Measurements from ENCODE around the gene SMCHD1. TPM values are rescaled to one million over a fixed set of nuclear protein-coding genes. Genes with fewer than 3 reads are reported as not detected.

SMCHD1 gene
- total and polyA plus RNA-seq, 2 donors (not counting 1 experiment from before 2014, with no cell fraction given), result 54.2 to 380 TPM

GRCh38 chr18:2707551-2708168 is 52.1 kb downstream of the SMCHD1 start:
- Histone ChIP-seq H4K20me1 (ENCODE audit: control insufficient read depth, insufficient read depth, low read length, poor library complexity, severe bottlenecking) (peaks cover 23% of the 10 kb centered on the region), H3K27me3 (replicated peaks in 1 of 4; ENCODE audit: control extremely low read depth in 1 of 4, control insufficient read depth in 3 of 4, insufficient read depth in 4 of 4, low read length in 3 of 4) (no peaks in the 10 kb centered on the region), H3K79me2 (ENCODE audit: control insufficient read depth, insufficient read depth, low read length) (peaks cover 47% of the 10 kb centered on the region), H3K4me3 (ENCODE audit: control extremely low read depth in 1 of 5, extremely low read depth in 1 of 5, insufficient read depth in 1 of 5, low read depth in 2 of 5, low read length in 4 of 5) (no peak overlapping the region), H3K4me1 (ENCODE audit: control insufficient read depth in 2 of 2, insufficient read depth in 2 of 2, low read length in 2 of 2) (peaks cover 0 to 3% of the 10 kb centered on the region in 2 donors), H3K36me3 (replicated peaks in 1 of 2; ENCODE audit: control extremely low read depth in 1 of 2, control insufficient read depth in 1 of 2, extremely low read depth in 1 of 2, insufficient read depth in 2 of 2, low read length in 1 of 2) (peaks cover 29 to 91% of the 10 kb centered on the region in 2 experiments), H3K9me3 (ENCODE audit: control extremely low read depth in 1 of 3, control insufficient read depth in 2 of 3, insufficient read depth in 1 of 3, low read length in 2 of 3) (no peaks in the 10 kb centered on the region), H3K9ac (ENCODE audit: low read length) (no peak overlapping the region), H3K4me2 (replicated peaks; ENCODE audit: low read depth, low read length, poor library complexity, severe bottlenecking) (no peak overlapping the region), H2AFZ (ENCODE audit: insufficient read depth, low read depth, low read length, poor library complexity, severe bottlenecking) (no peak overlapping the region), H3K27ac (ENCODE audit: low read length in 2 of 2) (no peak overlapping the region)
- peaks cover 7% of the 10 kb centered on the region for H3K4me1 Mint-ChIP-seq
- 80% methylated on average over 1 of the region's 2 CpGs for WGBS (ENCODE audit: insufficient coverage)
- H3K4me3 Mint-ChIP-seq, result no peak overlapping the region
- ChIA-PET POLR2A (interaction anchor here (0.6 kb wide), 1 partner anchor 152 kb away, joined by 5 read pairs; no protein-coding TSS in a partner anchor), CTCF (interaction anchor here (0.9 to 1.7 kb wide), 2 partner anchors 8 to 134 kb away, joined by 4 read pairs; no protein-coding TSS in a partner anchor)
- no peaks in the 10 kb centered on the region for H3K27me3 Mint-ChIP-seq
- intact Hi-C loops (cut with micrococcal nuclease), result loop anchor here (1.0 to 2.0 kb wide), 3 partner anchors 17 to 33 kb away; no protein-coding TSS in a partner anchor
- H3K27ac Mint-ChIP-seq, result no peak overlapping the region
- no peak for DNase-seq
- no peak for ATAC-seq (ENCODE audit: low read depth)
- no peaks in the 10 kb centered on the region for H3K9me3 Mint-ChIP-seq (ENCODE audit: insufficient read depth)
- no peak for TF ChIP-seq EZH2 (IDR thresholded peaks at IDR 0.05; ENCODE audit: borderline replicate concordance, insufficient read depth, low read depth, low read length, poor library complexity, severe bottlenecking)
- TF ChIP-seq, protein P1, sequence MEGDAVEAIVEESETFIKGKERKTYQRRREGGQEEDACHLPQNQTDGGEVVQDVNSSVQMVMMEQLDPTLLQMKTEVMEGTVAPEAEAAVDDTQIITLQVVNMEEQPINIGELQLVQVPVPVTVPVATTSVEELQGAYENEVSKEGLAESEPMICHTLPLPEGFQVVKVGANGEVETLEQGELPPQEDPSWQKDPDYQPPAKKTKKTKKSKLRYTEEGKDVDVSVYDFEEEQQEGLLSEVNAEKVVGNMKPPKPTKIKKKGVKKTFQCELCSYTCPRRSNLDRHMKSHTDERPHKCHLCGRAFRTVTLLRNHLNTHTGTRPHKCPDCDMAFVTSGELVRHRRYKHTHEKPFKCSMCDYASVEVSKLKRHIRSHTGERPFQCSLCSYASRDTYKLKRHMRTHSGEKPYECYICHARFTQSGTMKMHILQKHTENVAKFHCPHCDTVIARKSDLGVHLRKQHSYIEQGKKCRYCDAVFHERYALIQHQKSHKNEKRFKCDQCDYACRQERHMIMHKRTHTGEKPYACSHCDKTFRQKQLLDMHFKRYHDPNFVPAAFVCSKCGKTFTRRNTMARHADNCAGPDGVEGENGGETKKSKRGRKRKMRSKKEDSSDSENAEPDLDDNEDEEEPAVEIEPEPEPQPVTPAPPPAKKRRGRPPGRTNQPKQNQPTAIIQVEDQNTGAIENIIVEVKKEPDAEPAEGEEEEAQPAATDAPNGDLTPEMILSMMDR (IDR thresholded peaks at IDR 0.05), result no peak

DNA sequence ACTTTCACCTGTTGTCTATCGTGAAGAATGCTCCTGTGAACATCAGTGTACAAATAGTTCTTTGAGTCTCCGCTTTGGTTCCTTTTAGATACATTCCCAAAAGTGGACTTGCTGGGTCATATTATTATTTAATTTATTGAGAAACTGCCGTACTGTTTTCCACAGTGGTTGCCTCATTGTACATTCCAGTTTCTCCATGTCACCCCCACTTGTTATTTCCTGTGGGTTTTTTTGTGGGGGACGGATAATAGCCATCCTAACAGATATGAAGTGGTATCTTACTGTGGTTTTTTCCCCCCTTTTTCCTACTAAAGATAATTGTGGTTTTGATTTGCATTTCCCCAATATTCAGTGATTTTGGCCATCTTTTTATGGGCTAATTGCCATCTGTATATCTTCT is 53.8 kb downstream of the SMCHD1 start:
- Histone ChIP-seq H2AFZ (ENCODE audit: insufficient read depth, low read depth, low read length, poor library complexity, severe bottlenecking) (no peak overlapping the region), H3K9ac (ENCODE audit: low read length) (no peak overlapping the region), H4K20me1 (ENCODE audit: control insufficient read depth, insufficient read depth, low read length, poor library complexity, severe bottlenecking) (peaks cover 24% of the 10 kb centered on the region), H3K4me2 (replicated peaks; ENCODE audit: low read depth, low read length, poor library complexity, severe bottlenecking) (no peak overlapping the region), H3K9me3 (ENCODE audit: control extremely low read depth in 1 of 3, control insufficient read depth in 2 of 3, insufficient read depth in 1 of 3, low read length in 2 of 3) (no peaks in the 10 kb centered on the region), H3K79me2 (ENCODE audit: control insufficient read depth, insufficient read depth, low read length) (peaks cover 52% of the 10 kb centered on the region), H3K27ac (ENCODE audit: low read length in 2 of 2) (no peak overlapping the region), H3K4me1 (ENCODE audit: control insufficient read depth in 2 of 2, insufficient read depth in 2 of 2, low read length in 2 of 2) (peaks cover 0 to 3% of the 10 kb centered on the region in 2 donors), H3K36me3 (replicated peaks in 1 of 2; ENCODE audit: control extremely low read depth in 1 of 2, control insufficient read depth in 1 of 2, extremely low read depth in 1 of 2, insufficient read depth in 2 of 2, low read length in 1 of 2) (peaks cover 27 to 89% of the 10 kb centered on the region in 2 experiments), H3K4me3 (ENCODE audit: control extremely low read depth in 1 of 5, extremely low read depth in 1 of 5, insufficient read depth in 1 of 5, low read depth in 2 of 5, low read length in 4 of 5) (no peak overlapping the region), H3K27me3 (replicated peaks in 1 of 4; ENCODE audit: control extremely low read depth in 1 of 4, control insufficient read depth in 3 of 4, insufficient read depth in 4 of 4, low read length in 3 of 4) (no peaks in the 10 kb centered on the region)
- peaks cover 13% of the 10 kb centered on the region for H3K4me1 Mint-ChIP-seq
- H3K4me3 Mint-ChIP-seq, result no peak overlapping the region
- DNase-seq, result no peak
- no CpG with 5 or more reads among the region's 4 CpGs for WGBS (ENCODE audit: insufficient coverage)
- ATAC-seq (ENCODE audit: low read depth), result no peak
- H3K9me3 Mint-ChIP-seq (ENCODE audit: insufficient read depth), result no peaks in the 10 kb centered on the region
- no peak for TF ChIP-seq EZH2 (IDR thresholded peaks at IDR 0.05; ENCODE audit: borderline replicate concordance, insufficient read depth, low read depth, low read length, poor library complexity, severe bottlenecking)
- TF ChIP-seq, protein P1 (IDR thresholded peaks at IDR 0.05), result no peak
- intact Hi-C loops (cut with micrococcal nuclease), result no loop called here
- no peak overlapping the region for H3K27ac Mint-ChIP-seq
- POLR2A ChIA-PET, result no interaction called here
- CTCF ChIA-PET, result no interaction called here
- H3K27me3 Mint-ChIP-seq, result no peaks in the 10 kb centered on the region
